H9 (cell line): ENCODE measurements around the gene SAG. TPM values are rescaled to one million over a fixed set of nuclear protein-coding genes. Genes with fewer than 3 reads are reported as not detected.

Source experiments
- DNase-seq: peaks from one replicate; pipeline ENCODE4 v3.0.0-alpha.2; 2017
- H2AFZ ChIP-seq: one replicate; pipeline ENCODE4 v1.6.1; 2013; ENCODE audit warnings: mild to moderate bottlenecking, low read length, control low read depth, moderate library complexity
- H2AK5ac ChIP-seq: 2 replicates; pipeline ENCODE4 v1.6.1; 2013; ENCODE audit warnings: low read length, control low read depth, mixed read lengths; ENCODE audit not compliant: insufficient read length
- H2BK120ac ChIP-seq: one replicate; pipeline ENCODE4 v1.6.1; 2013; ENCODE audit warnings: low read depth, mild to moderate bottlenecking, low read length, control low read depth, inconsistent platforms; ENCODE audit not compliant: poor library complexity, severe bottlenecking
- H2BK12ac ChIP-seq: 2 replicates; pipeline ENCODE4 v1.6.1; 2013; ENCODE audit warnings: low read length, control low read depth, mixed read lengths, low read depth; ENCODE audit not compliant: insufficient read length
- H2BK15ac ChIP-seq: 2 replicates; pipeline ENCODE4 v1.6.1; 2013; ENCODE audit warnings: low read depth, low read length, control low read depth
- H2BK20ac ChIP-seq: one replicate; pipeline ENCODE4 v1.6.1; 2013; ENCODE audit warnings: low read depth, mild to moderate bottlenecking, low read length, control low read depth, inconsistent platforms; ENCODE audit not compliant: poor library complexity, severe bottlenecking
- H2BK5ac ChIP-seq: 2 replicates; pipeline ENCODE4 v1.6.1; 2013; ENCODE audit warnings: low read length, control low read depth, mixed read lengths; ENCODE audit not compliant: insufficient read length
- H3K14ac ChIP-seq: 2 replicates; pipeline ENCODE4 v1.6.1; 2013; ENCODE audit warnings: low read length, control low read depth; ENCODE audit not compliant: insufficient read depth
- H3K18ac ChIP-seq: 2 replicates; pipeline ENCODE4 v1.6.1; 2013; ENCODE audit warnings: low read depth, mild to moderate bottlenecking, mixed read lengths, low read length, control low read depth; ENCODE audit not compliant: insufficient read length
- H3K23ac ChIP-seq: 2 replicates; pipeline ENCODE4 v1.6.1; 2013; ENCODE audit warnings: low read length, control low read depth, mixed read lengths, low read depth; ENCODE audit not compliant: insufficient read length
- H3K23me2 ChIP-seq: 2 replicates; pipeline ENCODE4 v1.6.1; 2013; ENCODE audit warnings: low read depth, mild to moderate bottlenecking, mixed read lengths, low read length, control low read depth; ENCODE audit not compliant: insufficient read length, poor library complexity, severe bottlenecking
- H3K27ac ChIP-seq: 2 replicates; pipeline ENCODE4 v1.5.1; 2013; ENCODE audit warnings: low read length, control low read depth, mixed read lengths, low read depth; ENCODE audit not compliant: insufficient read length
- H3K27me3 ChIP-seq: 2 replicates; pipeline ENCODE4 v1.6.1; 2013; ENCODE audit warnings: low read length, control low read depth, inconsistent platforms; ENCODE audit not compliant: insufficient read depth
- H3K4ac ChIP-seq: 2 replicates; pipeline ENCODE4 v1.6.1; 2013; ENCODE audit warnings: low read depth, mild to moderate bottlenecking, control low read depth, inconsistent platforms, low read length, moderate library complexity
- H3K4me1 ChIP-seq: 2 replicates; pipeline ENCODE4 v1.6.1; 2013; ENCODE audit warnings: low read length, control low read depth, inconsistent platforms; ENCODE audit not compliant: insufficient read depth
- H3K4me2 ChIP-seq: 2 replicates; pipeline ENCODE4 v1.6.1; 2013; ENCODE audit warnings: low read length, control low read depth, mixed read lengths; ENCODE audit not compliant: insufficient read length, insufficient read depth
- H3K56ac ChIP-seq: 2 replicates; pipeline ENCODE4 v1.6.1; 2013; ENCODE audit warnings: low read depth, mild to moderate bottlenecking, mixed read lengths, low read length, control low read depth; ENCODE audit not compliant: insufficient read length
- H3K79me1 ChIP-seq: 2 replicates; pipeline ENCODE4 v1.6.1; 2013; ENCODE audit warnings: low read depth, mild to moderate bottlenecking, moderate library complexity, low read length, control low read depth, inconsistent platforms; ENCODE audit not compliant: insufficient read depth, poor library complexity, severe bottlenecking
- H3K79me2 ChIP-seq: 2 replicates; pipeline ENCODE4 v1.6.1; 2013; ENCODE audit warnings: low read length, control low read depth, inconsistent platforms; ENCODE audit not compliant: insufficient read depth
- H3K9ac ChIP-seq: 2 replicates; pipeline ENCODE4 v1.6.1; 2013; ENCODE audit warnings: low read length, control low read depth, mixed read lengths; ENCODE audit not compliant: insufficient read length; ENCODE audit errors: extremely low read depth
- H3K9me3 ChIP-seq: one replicate; pipeline ENCODE4 v1.6.1; 2013; ENCODE audit warnings: low read depth, low read length, inconsistent platforms; ENCODE audit not compliant: control insufficient read depth
- H3T11ph ChIP-seq: one replicate; pipeline ENCODE4 v1.6.1; 2013; ENCODE audit warnings: mild to moderate bottlenecking, low read length, control low read depth, inconsistent platforms
- H4K20me1 ChIP-seq: one replicate; pipeline ENCODE4 v1.6.1; 2013; ENCODE audit not compliant: control insufficient read depth, insufficient read length, insufficient read depth
- H4K5ac ChIP-seq: 2 replicates; pipeline ENCODE4 v1.6.1; 2013; ENCODE audit warnings: low read depth, mild to moderate bottlenecking, mixed read lengths, low read length, control low read depth; ENCODE audit not compliant: insufficient read length
- H4K8ac ChIP-seq: replicated peaks from 2 replicates; pipeline ENCODE4 v1.6.1; 2013; ENCODE audit warnings: low read length, control low read depth, mixed read lengths, low read depth; ENCODE audit not compliant: insufficient read length
- H4K91ac ChIP-seq: 2 replicates; pipeline ENCODE4 v1.6.1; 2013; ENCODE audit warnings: low read depth, mild to moderate bottlenecking, moderate library complexity, mixed read lengths, low read length, control low read depth; ENCODE audit not compliant: insufficient read length
- H3K27ac Mint-ChIP-seq, 3 experiments: 2 replicates in 2 of 3; 3 replicates in 1 of 3; pipeline ENCODE4 v1.8.0; 2020 to 2021; ENCODE audit warnings: mixed read lengths in 3 of 3, mild to moderate bottlenecking in 1 of 3, moderate library complexity in 1 of 3
- H3K27me3 Mint-ChIP-seq: 2 replicates; pipeline ENCODE4 v1.8.0; 2021; ENCODE audit warnings: low read depth, mild to moderate bottlenecking, moderate library complexity, mixed read lengths
- H3K36me3 Mint-ChIP-seq, 3 experiments: 2 replicates in 2 of 3; 3 replicates in 1 of 3; pipeline ENCODE4 v1.8.0; 2020 to 2021; ENCODE audit warnings: low read depth in 3 of 3, mixed read lengths in 3 of 3; ENCODE audit not compliant: insufficient read depth in 1 of 3
- H3K4me1 Mint-ChIP-seq, 2 experiments: 2 replicates each; pipeline ENCODE4 v1.8.0; 2020; ENCODE audit warnings: mixed read lengths in 2 of 2
- H3K4me3 Mint-ChIP-seq, 2 experiments: 2 replicates in 1 of 2; 3 replicates in 1 of 2; pipeline ENCODE4 v1.8.0; 2020 to 2021; ENCODE audit warnings: mild to moderate bottlenecking in 2 of 2, mixed read lengths in 2 of 2, moderate library complexity in 1 of 2
- H3K9me3 Mint-ChIP-seq, 2 experiments: 2 replicates in 1 of 2; 3 replicates in 1 of 2; pipeline ENCODE4 v1.8.0; 2020; ENCODE audit warnings: mild to moderate bottlenecking in 2 of 2, mixed read lengths in 2 of 2, moderate library complexity in 1 of 2
- CTCF ChIP-seq: fragments of 200-600 bp; sonication (generic); conservative IDR thresholded peaks from 3 replicates; pipeline ENCODE4 v1.8.0; 2021; ENCODE audit warnings: antibody characterized with exemption, mild to moderate bottlenecking
- WGBS: extraction: QIAGEN DNeasy Blood & Tissue Kit; methylation state at CpG from one replicate; pipeline ENCODE4 v1.1.7; 2013; ENCODE audit warnings: missing lambda C conversion rate, low lambda C conversion rate, mixed read lengths; ENCODE audit not compliant: insufficient read length; ENCODE audit errors: extremely low coverage; 5-methylcytosine and 5-hydroxymethylcytosine counted together
- total RNA-seq: library from RNA; stranded (reverse); gene quantifications from 2 replicates; pipeline ENCODE4 v1.2.1, GENCODE V29; 2021

SAG gene
- total RNA-seq, 1 experiment from 2014 or later = not detected

GRCh38 chr2:233379034-233379433 lies 71.4 kb downstream of the SAG start:
- Histone ChIP-seq H3T11ph (no peak overlapping the region), H4K91ac (no peak overlapping the region), H2BK12ac (no peak overlapping the region), H3K23ac (no peak overlapping the region), H3K4ac (no peak overlapping the region), H3K9ac (no peak overlapping the region), H3K4me1 (no peaks in the 10 kb centered on the region; the same call in 1 of the 2 replicates), H3K14ac (no peak overlapping the region), H3K18ac (no peak overlapping the region), H3K79me2 (no peaks in the 10 kb centered on the region), H3K23me2 (no peaks in the 10 kb centered on the region), H2BK20ac (no peak overlapping the region), H3K9me3 (no peaks in the 10 kb centered on the region), H4K8ac (no peak overlapping the region), H3K27ac (no peak overlapping the region), H3K79me1 (no peaks in the 10 kb centered on the region), H3K27me3 (no peaks in the 10 kb centered on the region), H2AFZ (no peak overlapping the region), H2BK120ac (no peak overlapping the region), H4K20me1 (no peaks in the 10 kb centered on the region), H3K4me2 (no peak overlapping the region), H3K56ac (no peak overlapping the region), H2BK15ac (no peak overlapping the region), H2AK5ac (no peak overlapping the region), H2BK5ac (no peak overlapping the region), H4K5ac (no peak overlapping the region)
- Mint-ChIP-seq H3K4me1 (peaks cover 5 to 17% of the 10 kb centered on the region in 2 experiments), H3K36me3 (peaks cover 5 to 6% (median 5%) of the 10 kb centered on the region in 3 experiments; a peak in 6 of 7 replicates), H3K4me3 (no peak overlapping the region), H3K27ac (peak overlapping the region in 1 of 3 experiments; percentile 90; a peak in 1 of 7 replicates), H3K27me3 (no peaks in the 10 kb centered on the region), H3K9me3 (no peaks in the 10 kb centered on the region)
- WGBS = no CpG with 5 or more reads among the region's 6 CpGs
- DNase-seq = no peak
- TF ChIP-seq CTCF = no peak
